ENCODE results near the gene PARPBP.
"Not testable (repeated sequence)": the region's sequence is repeated elsewhere in the genome, so short reads cannot be mapped to it uniquely, and the experiment has no call there.

- not testable (repeated sequence) for TF ChIP-seq CTCF, POLR2A, POLR2AphosphoS5 (IDR thresholded peaks at IDR 0.05)
These were observed 10.7 kb downstream of the PARPBP start for GRCh38 chr12:102130720-102131119.
